ENCODE measurements around the gene RANBP10. TPM values are rescaled to one million over a fixed set of nuclear protein-coding genes. Genes with fewer than 3 reads are reported as not detected.

Gene RANBP10
- total and polyA plus RNA-seq, 8 donors = 16.8 to 45.8 (median 34.5) TPM

DNA sequence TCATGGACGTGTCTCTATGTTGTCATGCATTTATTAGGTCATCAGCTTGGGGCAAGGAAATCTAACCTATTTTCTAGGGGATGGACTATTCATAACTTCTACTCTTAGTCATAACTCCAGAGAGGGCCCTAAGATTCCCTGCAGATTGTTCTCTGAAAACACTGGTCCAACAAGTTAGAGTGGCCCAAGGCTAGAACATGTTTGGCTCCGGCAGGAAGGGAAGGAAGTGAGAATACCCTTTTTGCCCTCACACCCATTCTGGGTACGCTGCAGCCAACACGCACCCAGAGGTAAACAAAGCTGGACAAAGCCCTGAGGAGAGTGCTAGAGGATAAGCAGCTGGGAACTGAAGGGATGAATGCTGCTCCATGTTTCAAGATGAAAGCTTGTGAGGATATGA is 129.8 kb downstream of the RANBP10 start:
- peak overlapping the region in 1 of 2 donors; percentile 45 for H3K27ac ChIP-seq
- H3K4me3 ChIP-seq = no peak overlapping the region
- H3K27me3 ChIP-seq = no peaks in the 10 kb centered on the region
- ATAC-seq (no peak), DNase-seq (no peak)
- peaks cover 27 to 54% of the 10 kb centered on the region in 2 donors for H3K4me1 ChIP-seq
- TF ChIP-seq, protein P1, sequence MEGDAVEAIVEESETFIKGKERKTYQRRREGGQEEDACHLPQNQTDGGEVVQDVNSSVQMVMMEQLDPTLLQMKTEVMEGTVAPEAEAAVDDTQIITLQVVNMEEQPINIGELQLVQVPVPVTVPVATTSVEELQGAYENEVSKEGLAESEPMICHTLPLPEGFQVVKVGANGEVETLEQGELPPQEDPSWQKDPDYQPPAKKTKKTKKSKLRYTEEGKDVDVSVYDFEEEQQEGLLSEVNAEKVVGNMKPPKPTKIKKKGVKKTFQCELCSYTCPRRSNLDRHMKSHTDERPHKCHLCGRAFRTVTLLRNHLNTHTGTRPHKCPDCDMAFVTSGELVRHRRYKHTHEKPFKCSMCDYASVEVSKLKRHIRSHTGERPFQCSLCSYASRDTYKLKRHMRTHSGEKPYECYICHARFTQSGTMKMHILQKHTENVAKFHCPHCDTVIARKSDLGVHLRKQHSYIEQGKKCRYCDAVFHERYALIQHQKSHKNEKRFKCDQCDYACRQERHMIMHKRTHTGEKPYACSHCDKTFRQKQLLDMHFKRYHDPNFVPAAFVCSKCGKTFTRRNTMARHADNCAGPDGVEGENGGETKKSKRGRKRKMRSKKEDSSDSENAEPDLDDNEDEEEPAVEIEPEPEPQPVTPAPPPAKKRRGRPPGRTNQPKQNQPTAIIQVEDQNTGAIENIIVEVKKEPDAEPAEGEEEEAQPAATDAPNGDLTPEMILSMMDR (IDR thresholded peaks at IDR 0.05) = no peak
- H3K9me3 ChIP-seq = no peaks in the 10 kb centered on the region
- intact Hi-C loops (cut with DNase I) = loop anchor here in 1 of 2 donors (10.0 kb wide), 2 partner anchors 148 to 248 kb away; no protein-coding TSS in a partner anchor
- peaks cover 0 to 17% of the 10 kb centered on the region in 2 donors for H3K36me3 ChIP-seq

DNA sequence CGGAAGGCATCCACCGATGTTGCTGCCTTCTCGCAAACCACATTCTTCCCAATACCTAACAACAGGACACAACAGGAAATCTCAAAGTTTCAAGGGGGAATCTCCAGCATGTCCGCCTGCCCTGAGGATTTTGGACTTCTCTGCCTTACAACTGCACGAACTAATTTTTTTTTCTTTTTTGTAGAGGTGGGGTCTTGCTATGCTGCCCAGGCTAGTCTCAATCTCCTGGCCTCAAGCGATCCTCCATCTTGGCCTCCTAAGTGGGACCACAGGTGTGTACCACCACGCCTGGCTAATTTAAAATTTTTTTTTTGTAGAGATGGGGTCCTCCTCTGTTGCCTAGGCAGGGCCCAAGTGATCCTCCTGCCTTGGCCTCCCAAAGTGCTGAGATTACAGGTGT is 130.4 kb downstream of the RANBP10 start:
- H3K9me3 ChIP-seq = no peaks in the 10 kb centered on the region
- H3K36me3 ChIP-seq = peaks cover 0 to 17% of the 10 kb centered on the region in 2 donors
- H3K27ac ChIP-seq = peak overlapping the region in 1 of 2 donors; percentile 45
- no peaks in the 10 kb centered on the region for H3K27me3 ChIP-seq
- intact Hi-C loops (cut with DNase I) = loop anchor here in 1 of 2 donors (10.0 kb wide), 2 partner anchors 149 to 249 kb away; no protein-coding TSS in a partner anchor
- peaks cover 27 to 54% of the 10 kb centered on the region in 2 donors for H3K4me1 ChIP-seq
- no peak for ATAC-seq
- no peak overlapping the region for H3K4me3 ChIP-seq
- TF ChIP-seq, protein P1 (IDR thresholded peaks at IDR 0.05) = no peak
- no peak for DNase-seq

DNA sequence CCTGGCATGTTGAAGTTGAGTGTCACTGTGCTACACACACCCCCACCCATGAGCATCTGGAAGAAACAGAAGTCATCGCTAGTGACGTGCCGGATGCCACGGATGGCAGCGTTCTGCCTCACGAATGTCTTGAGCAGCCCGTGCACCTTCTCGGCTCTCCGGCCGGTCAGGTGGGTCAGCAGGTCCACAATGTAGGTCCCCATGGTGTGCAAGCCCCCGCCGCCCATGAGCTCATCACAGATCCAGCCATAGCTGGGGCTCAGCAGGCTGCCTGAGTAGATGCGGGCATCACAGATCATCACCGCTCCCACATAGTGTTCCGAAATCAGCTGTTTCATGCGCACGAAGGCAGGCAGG is 130.8 kb downstream of the RANBP10 start:
- H3K4me3 ChIP-seq = no peak overlapping the region
- intact Hi-C loops (cut with DNase I) = loop anchor here in 1 of 2 donors (10.0 kb wide), 2 partner anchors 149 to 249 kb away; no protein-coding TSS in a partner anchor
- no peak overlapping the region for H3K27ac ChIP-seq
- no peak for ATAC-seq
- TF ChIP-seq, protein P1 (IDR thresholded peaks at IDR 0.05) = no peak
- no peaks in the 10 kb centered on the region for H3K27me3 ChIP-seq
- peak in 1 of 4 donors; percentile 77 for DNase-seq
- H3K36me3 ChIP-seq = peaks cover 0 to 17% of the 10 kb centered on the region in 2 donors
- no peaks in the 10 kb centered on the region for H3K9me3 ChIP-seq
- peaks cover 27 to 54% of the 10 kb centered on the region in 2 donors for H3K4me1 ChIP-seq

DNA sequence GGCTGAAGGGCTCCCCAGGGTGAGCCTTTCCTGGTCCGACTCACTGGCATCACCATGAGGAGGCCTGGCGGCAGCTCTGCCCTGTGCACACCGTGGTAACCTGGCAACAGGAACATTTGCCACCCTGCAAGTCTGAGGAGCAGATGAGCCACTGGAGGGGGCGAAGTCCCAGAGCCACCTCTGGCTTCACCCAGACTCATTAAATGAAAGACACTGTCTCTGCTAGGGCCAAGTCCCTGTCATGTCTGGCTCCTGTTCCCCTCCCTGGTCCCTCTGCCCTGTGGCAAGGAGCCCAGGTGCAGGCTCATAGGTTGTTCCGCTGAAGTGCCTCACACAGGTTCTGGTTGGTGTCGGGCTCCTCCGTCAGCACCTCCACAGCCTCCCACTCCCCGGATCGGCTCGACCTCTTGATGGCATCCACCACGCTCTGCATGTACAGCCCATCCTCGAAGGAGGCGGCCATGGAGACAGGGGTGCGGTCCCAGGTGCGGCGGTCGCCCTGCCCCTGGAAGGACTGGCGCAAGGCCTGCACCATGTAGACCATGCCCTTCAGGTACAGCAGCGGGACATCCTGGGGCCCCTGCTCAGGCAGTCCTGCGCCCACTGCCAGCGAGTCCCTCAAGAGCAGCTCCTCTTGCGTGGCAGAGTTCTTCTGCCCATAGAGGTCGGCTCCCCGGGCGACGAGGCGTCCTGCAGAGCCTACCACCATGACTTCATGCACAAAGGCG is 131.3 kb downstream of the RANBP10 start:
- DNase-seq (peak in 1 of 4 donors; percentile 68), ATAC-seq (no peak)
- Histone ChIP-seq H3K27me3 (no peaks in the 10 kb centered on the region), H3K4me3 (no peak overlapping the region), H3K36me3 (peaks cover 0 to 17% of the 10 kb centered on the region in 2 donors), H3K9me3 (no peaks in the 10 kb centered on the region), H3K27ac (peak overlapping the region in 1 of 2 donors; percentile 77), H3K4me1 (peaks cover 27 to 54% of the 10 kb centered on the region in 2 donors)
- TF ChIP-seq, protein P1 (IDR thresholded peaks at IDR 0.05) = no peak
- intact Hi-C loops (cut with DNase I) = loop anchor here in 1 of 2 donors (10.0 kb wide), 2 partner anchors 150 to 250 kb away; no protein-coding TSS in a partner anchor
